ENCODE measurements around the gene TMEM128.

- TF ChIP-seq CTCF (IDR thresholded peaks at IDR 0.05) (no peak), EP300 (IDR thresholded peaks at IDR 0.05; ENCODE audit: borderline replicate concordance in 1 of 2, low read depth in 1 of 2, low read length in 1 of 2) (no peak), TAF1 (IDR thresholded peaks at IDR 0.05; ENCODE audit: borderline replicate concordance, low read depth, low read length) (no peak), EZH2phosphoT487 (IDR thresholded peaks at IDR 0.05; ENCODE audit: borderline replicate concordance, low read depth) (no peak), MXI1 (IDR thresholded peaks at IDR 0.05; ENCODE audit: low read depth, low read length) (no peak), RAD21 (IDR thresholded peaks at IDR 0.05; ENCODE audit: low read length) (no peak), ZBTB33 (IDR thresholded peaks at IDR 0.05; ENCODE audit: borderline replicate concordance, low read depth) (no peak), POLR2AphosphoS5 (IDR thresholded peaks at IDR 0.05; ENCODE audit: low read depth, low read length) (no peak)
Observed at GRCh38 chr4:4225915-4226605, 22.0 kb downstream of the TMEM128 start.

All from SK-N-SH (cell line).